HepG2 (cell line): ENCODE data around the gene MEP1B. TPM values are rescaled to one million over a fixed set of nuclear protein-coding genes. Genes with fewer than 3 reads are reported as not detected.
A peak's percentile ranks its signal among the peaks of the same experiment; 100 is the strongest.

ENCODE experiments used
- AFF4 ChIP-seq: sonication (generic); formaldehyde crosslinking; IDR thresholded peaks from 2 replicates; pipeline ENCODE4 v1.4.0; 2020; ENCODE audit warnings: missing genetic modification reagents
- ATF6 ChIP-seq: sonication (generic); formaldehyde crosslinking; conservative IDR thresholded peaks from 2 replicates; pipeline ENCODE4 v1.4.0; 2020; ENCODE audit warnings: missing genetic modification reagents
- CHCHD3 ChIP-seq: sonication (generic); formaldehyde crosslinking; IDR thresholded peaks from 2 replicates; pipeline ENCODE4 v1.8.0; 2022; ENCODE audit warnings: mild to moderate bottlenecking, missing genetic modification reagents, moderate library complexity
- DNMT3B ChIP-seq: conservative IDR thresholded peaks from 2 replicates; pipeline ENCODE4 v1.6.1; 2016; ENCODE audit warnings: missing biosample characterization, control low read depth
- E2F2 ChIP-seq: sonication (generic); formaldehyde crosslinking; IDR thresholded peaks from 2 replicates; pipeline ENCODE4 v1.4.0; 2020; ENCODE audit warnings: missing genetic modification reagents, borderline replicate concordance
- E2F5 ChIP-seq: sonication (generic); formaldehyde crosslinking; conservative IDR thresholded peaks from 2 replicates; pipeline ENCODE4 v1.4.0; 2020; ENCODE audit warnings: missing genetic modification reagents
- ELF3 ChIP-seq: IDR thresholded peaks from 2 replicates; pipeline ENCODE4 v1.6.1; 2016; ENCODE audit warnings: missing genetic modification reagents, missing compliant biosample characterization
- HOMEZ ChIP-seq: IDR thresholded peaks from 2 replicates; pipeline ENCODE4 v1.6.1; 2016; ENCODE audit warnings: low read depth
- MED1 ChIP-seq: sonication (generic); formaldehyde crosslinking; IDR thresholded peaks from 2 replicates; pipeline ENCODE4 v1.4.0; 2020; ENCODE audit warnings: missing genetic modification reagents
- MED8 ChIP-seq: sonication (generic); formaldehyde crosslinking; IDR thresholded peaks from 2 replicates; pipeline ENCODE4 v1.8.1; 2023; ENCODE audit warnings: mild to moderate bottlenecking, missing genetic modification reagents; ENCODE audit not compliant: insufficient replicate concordance
- MEF2D ChIP-seq: sonication (generic); formaldehyde crosslinking; IDR thresholded peaks from 2 replicates; pipeline ENCODE4 v1.5.1; 2020; ENCODE audit warnings: mild to moderate bottlenecking, missing genetic modification reagents
- MTF2 ChIP-seq: sonication (generic); formaldehyde crosslinking; IDR thresholded peaks from 2 replicates; pipeline ENCODE4 v1.5.0; 2020; ENCODE audit warnings: missing genetic modification reagents, borderline replicate concordance
- MYC ChIP-seq: sonication (generic); formaldehyde crosslinking; IDR thresholded peaks from 2 replicates; pipeline ENCODE4 v1.9.0; 2021; ENCODE audit warnings: missing genetic modification reagents, borderline replicate concordance
- NFE2 ChIP-seq: sonication (generic); formaldehyde crosslinking; IDR thresholded peaks from 2 replicates; pipeline ENCODE4 v1.4.0; 2020; ENCODE audit warnings: missing genetic modification reagents
- NKX3-1 ChIP-seq: sonication (generic); formaldehyde crosslinking; IDR thresholded peaks from 2 replicates; pipeline ENCODE4 v1.5.0; 2020; ENCODE audit warnings: missing genetic modification reagents
- ZNF12 ChIP-seq: sonication (generic); formaldehyde crosslinking; IDR thresholded peaks from 2 replicates; pipeline ENCODE4 v1.5.0; 2020; ENCODE audit warnings: missing genetic modification reagents
- ZNF180 ChIP-seq: sonication (generic); formaldehyde crosslinking; IDR thresholded peaks from 2 replicates; pipeline ENCODE4 v1.4.0; 2020; ENCODE audit warnings: low read depth, missing genetic modification reagents, borderline replicate concordance
- ZNF431 ChIP-seq: sonication (generic); formaldehyde crosslinking; IDR thresholded peaks from 2 replicates; pipeline ENCODE4 v1.9.0; 2022; ENCODE audit warnings: missing genetic modification reagents, low read depth, mild to moderate bottlenecking, borderline replicate concordance
- ZNF605 ChIP-seq: sonication (generic); formaldehyde crosslinking; IDR thresholded peaks from 2 replicates; pipeline ENCODE4 v1.8.0; 2022; ENCODE audit warnings: mild to moderate bottlenecking, missing genetic modification reagents
- ZNF782 ChIP-seq: sonication (generic); formaldehyde crosslinking; IDR thresholded peaks from 2 replicates; pipeline ENCODE4 v1.4.0; 2020; ENCODE audit warnings: missing genetic modification reagents, mild to moderate bottlenecking, borderline replicate concordance
- polyA plus RNA-seq, 8 experiments: library from polyadenylated mRNA; depleted of rRNA in 3 of 8; stranded (reverse) in 7 of 8; unstranded in 1 of 8; fragments of >200 nt; fragmentation: Illumina TruSeq in 4 of 8; extraction: Trizol in 4 of 8; gene quantifications; 2 replicates each; pipeline versions ENCODE4 v1.2.1 to v1.2.3, GENCODE V29; 2011 to 2016; ENCODE audit warnings: low read depth in 4 of 8, missing spikeins in 1 of 8, mixed read lengths in 1 of 8; ENCODE audit not compliant: insufficient read depth in 1 of 8
- total RNA-seq, 5 experiments: library from RNA; depleted of rRNA; stranded (reverse); fragments of >200 nt; fragmentation: Illumina TruSeq; extraction: Trizol; gene quantifications; 2 replicates each; pipeline ENCODE4 v1.2.3, GENCODE V29; 2016; ENCODE audit warnings: low read depth in 1 of 5

MEP1B gene
- total and polyA plus RNA-seq, 2 of the 13 experiments (the other 11 are each of a cell fraction or from before 2014, with no cell fraction given): not detected

GRCh38 chr18:32158108-32158624, 31.7 kb upstream of the MEP1B start (continued):
- no peak for TF ChIP-seq MTF2 (CRISPR knock-in tag)
- 0 out of 2 replicates have a peak, but pooled peaks have one; percentile 31 for TF ChIP-seq MEF2D (CRISPR knock-in tag)
- no peak for TF ChIP-seq MYC (CRISPR knock-in tag)
- no peak for TF ChIP-seq E2F2
- TF ChIP-seq NKX3-1 (CRISPR knock-in tag): no peak
- no peak for TF ChIP-seq ATF6 (CRISPR knock-in tag)
- no peak for TF ChIP-seq MED8 (CRISPR knock-in tag)
- no peak for TF ChIP-seq CHCHD3 (CRISPR knock-in tag)
- TF ChIP-seq ELF3: 0 out of 2 replicates have a peak, but pooled peaks have one; percentile 35
- TF ChIP-seq HOMEZ (CRISPR knock-in tag): 0 out of 2 replicates have a peak, but pooled peaks have one; percentile 16
- no peak for TF ChIP-seq MED1 (CRISPR knock-in tag)
- TF ChIP-seq ZNF431 (CRISPR knock-in tag): no peak
- no peak for TF ChIP-seq ZNF782 (CRISPR knock-in tag)
- TF ChIP-seq AFF4 (CRISPR knock-in tag): no peak
- TF ChIP-seq ZNF180 (CRISPR knock-in tag): no peak
- TF ChIP-seq DNMT3B: no peak
- TF ChIP-seq NFE2 (CRISPR knock-in tag): no peak
- TF ChIP-seq E2F5: no peak
- no peak for TF ChIP-seq ZNF605 (CRISPR knock-in tag)
- no peak for TF ChIP-seq ZNF12 (CRISPR knock-in tag)
